ENCODE measurements around the gene CAVIN1.
"Not testable (repeated sequence)": the region's sequence is repeated elsewhere in the genome, so short reads cannot be mapped to it uniquely, and the experiment has no call there.

CAVIN1 gene

GRCh38 chr17:42372142-42372541 lies 50.9 kb downstream of the CAVIN1 start:
- no peak for DNase-seq

GRCh38 chr17:42368797-42369561 lies 54.1 kb downstream of the CAVIN1 start:
- DNase-seq: not testable (repeated sequence)

GRCh38 chr17:42368310-42368709 lies 54.7 kb downstream of the CAVIN1 start:
- not testable (repeated sequence) for DNase-seq

- DNase-seq: not testable (repeated sequence)
Observed at GRCh38 chr17:42366176-42367023, 56.7 kb downstream of the CAVIN1 start.

- no peak for DNase-seq
Observed at GRCh38 chr17:42365136-42365535, 57.9 kb downstream of the CAVIN1 start.

GRCh38 chr17:42363767-42364585 lies 59.1 kb downstream of the CAVIN1 start:
- DNase-seq: no peak

- no peak for DNase-seq
Observed at GRCh38 chr17:42363231-42363630, 59.8 kb downstream of the CAVIN1 start.

GRCh38 chr17:42362245-42362961 lies 60.7 kb downstream of the CAVIN1 start:
- no peak for DNase-seq

- DNase-seq: no peak
Observed at GRCh38 chr17:42361781-42362186, 61.3 kb downstream of the CAVIN1 start.

GRCh38 chr17:42360388-42360787 lies 62.7 kb downstream of the CAVIN1 start:
- DNase-seq: not testable (repeated sequence)

- DNase-seq: no peak
Observed at GRCh38 chr17:42359133-42359532, 63.9 kb downstream of the CAVIN1 start.

- DNase-seq: no peak
Observed at GRCh38 chr17:42358434-42358833, 64.6 kb downstream of the CAVIN1 start.

GRCh38 chr17:42354956-42355843 lies 67.9 kb downstream of the CAVIN1 start:
- DNase-seq: no peak
